GM19193 (cell line): ENCODE results near the gene ZBED5.

Source experiments
- POLR2A ChIP-seq: IDR thresholded peaks from 4 replicates; pipeline ENCODE4 v1.6.1; 2011; ENCODE audit not compliant: insufficient read depth, insufficient read length; ENCODE audit errors: extremely low read depth

The ZBED5 gene

GRCh38 chr11:10887307-10887706, 29.5 kb upstream of the ZBED5 start:
- TF ChIP-seq POLR2A = no peak

- TF ChIP-seq POLR2A = no peak
These were observed 28.9 kb upstream of the ZBED5 start for GRCh38 chr11:10886652-10887250.

- TF ChIP-seq POLR2A = no peak
These were observed 28.0 kb upstream of the ZBED5 start for GRCh38 chr11:10885703-10886363.

GRCh38 chr11:10881892-10882291, 24.0 kb upstream of the ZBED5 start:
- TF ChIP-seq POLR2A = no peak

- no peak for TF ChIP-seq POLR2A
These were observed 20.8 kb upstream of the ZBED5 start for GRCh38 chr11:10878408-10879214.

- no peak for TF ChIP-seq POLR2A
These were observed 18.3 kb upstream of the ZBED5 start for GRCh38 chr11:10876158-10876557.

GRCh38 chr11:10875430-10876021, 17.7 kb upstream of the ZBED5 start:
- no peak for TF ChIP-seq POLR2A

- TF ChIP-seq POLR2A = no peak
These were observed 14.2 kb upstream of the ZBED5 start for GRCh38 chr11:10872097-10872496.

GRCh38 chr11:10868352-10868751, 10.5 kb upstream of the ZBED5 start:
- TF ChIP-seq POLR2A = no peak

- no peak for TF ChIP-seq POLR2A
These were observed 9.1 kb upstream of the ZBED5 start for GRCh38 chr11:10866893-10867331.

- no peak for TF ChIP-seq POLR2A
These were observed 8.0 kb upstream of the ZBED5 start for GRCh38 chr11:10865837-10866270.

GRCh38 chr11:10864688-10865087, 6.8 kb upstream of the ZBED5 start:
- no peak for TF ChIP-seq POLR2A

GRCh38 chr11:10862446-10862845, 4.6 kb upstream of the ZBED5 start:
- no peak for TF ChIP-seq POLR2A

GRCh38 chr11:10861799-10862198, 3.9 kb upstream of the ZBED5 start:
- TF ChIP-seq POLR2A = no peak

GRCh38 chr11:10861047-10861446, 3.2 kb upstream of the ZBED5 start:
- TF ChIP-seq POLR2A = no peak
